COLO829 (cell line): ENCODE results near the gene LRIG1.

Source experiments
- DNase-seq: peaks from one replicate; pipeline ENCODE4 v3.0.0; 2012; ENCODE audit warnings: low spot score

The LRIG1 gene

GRCh38 chr3:66403323-66403990 is 97.4 kb downstream of the LRIG1 start:
- DNase-seq, result no peak

GRCh38 chr3:66402596-66403290 is 98.1 kb downstream of the LRIG1 start:
- no peak for DNase-seq

GRCh38 chr3:66401675-66402491 is 98.9 kb downstream of the LRIG1 start:
- no peak for DNase-seq

- no peak for DNase-seq
Measured at GRCh38 chr3:66401157-66401550, 99.7 kb downstream of the LRIG1 start.

- DNase-seq, result no peak
Measured at GRCh38 chr3:66400411-66401156, 100.2 kb downstream of the LRIG1 start.

- DNase-seq, result no peak
Measured at GRCh38 chr3:66399529-66400232, 101.1 kb downstream of the LRIG1 start.

- no peak for DNase-seq
Measured at GRCh38 chr3:66398228-66399025, 102.4 kb downstream of the LRIG1 start.

GRCh38 chr3:66397745-66398144 is 103.1 kb downstream of the LRIG1 start:
- no peak for DNase-seq

GRCh38 chr3:66396888-66397287 is 103.9 kb downstream of the LRIG1 start:
- DNase-seq, result no peak

- DNase-seq, result no peak
Measured at GRCh38 chr3:66396161-66396760, 104.6 kb downstream of the LRIG1 start.

GRCh38 chr3:66395635-66396034 is 105.2 kb downstream of the LRIG1 start:
- DNase-seq, result no peak

- DNase-seq, result no peak
Measured at GRCh38 chr3:66394753-66395249, 106.0 kb downstream of the LRIG1 start.

GRCh38 chr3:66394019-66394752 is 106.6 kb downstream of the LRIG1 start:
- DNase-seq, result no peak

- DNase-seq, result no peak
Measured at GRCh38 chr3:66393333-66394005, 107.4 kb downstream of the LRIG1 start.

GRCh38 chr3:66392966-66393332 is 107.9 kb downstream of the LRIG1 start:
- DNase-seq, result no peak

- no peak for DNase-seq
Measured at GRCh38 chr3:66392512-66392911, 108.3 kb downstream of the LRIG1 start.

GRCh38 chr3:66390013-66390412 is 110.8 kb downstream of the LRIG1 start:
- no peak for DNase-seq

- DNase-seq, result no peak
Measured at GRCh38 chr3:66386925-66387650, 113.7 kb downstream of the LRIG1 start.
